A549 (cell line): ENCODE data around the gene SLC29A3. TPM values are rescaled to one million over a fixed set of nuclear protein-coding genes. Genes with fewer than 3 reads are reported as not detected.

Source experiments
- ATAC-seq, 2 experiments: fragments of 200-7000 bp in 1 of 2; fragments of >200 bp in 1 of 2; cut with Nextera tagmentation in 1 of 2; cut with Tn5 transposase in 1 of 2; 3 replicates each; pipeline versions ENCODE4 v1.8.0 to v1.9.1; 2018 to 2020; ENCODE audit warnings: mild to moderate bottlenecking in 1 of 2, moderate library complexity in 1 of 2
- CTCF ChIA-PET: fragments of 300-600 bp; sonication (Branson Sonifier 250); formaldehyde crosslinking; extraction: SDS; loops from one replicate; lab custom pipeline; 2021; ENCODE audit warnings: antibody characterized with exemption, inconsistent platforms; lab: Yijun Ruan, JAX
- POLR2A ChIA-PET: fragments of 350-600 bp; formaldehyde crosslinking; extraction: SDS; loops from one replicate; lab custom pipeline; 2021; ENCODE audit warnings: antibody characterized with exemption, inconsistent platforms; lab: Yijun Ruan, JAX
- DNase-seq, 2 experiments: peaks; one replicate each; pipeline versions ENCODE4 v3.0.0 to v3.0.0-alpha.2; 2011 to 2016; ENCODE audit warnings: low read depth in 1 of 2, low spot score in 1 of 2
- FAIRE-seq: peaks from 2 replicates; lab custom pipeline; 2011; peaks lifted over from hg19 to GRCh38; lab: Jason Lieb, UNC
- H3K27ac ChIP-seq, 2 experiments: fragments of >200 bp; sonication (Bioruptor Twin); formaldehyde crosslinking; 3 replicates each; pipeline ENCODE4 v1.5.1; 2016 to 2017
- H3K4me1 ChIP-seq: fragments of >200 bp; sonication (Bioruptor Twin); formaldehyde crosslinking; 3 replicates; pipeline ENCODE4 v1.6.1; 2016
- H3K4me2 ChIP-seq: fragments of >200 bp; sonication (Bioruptor Twin); formaldehyde crosslinking; 3 replicates; pipeline ENCODE4 v1.6.1; 2016
- H3K4me3 ChIP-seq: fragments of >200 bp; sonication (Bioruptor Twin); formaldehyde crosslinking; 3 replicates; pipeline ENCODE4 v1.5.1; 2016
- H3K9me3 ChIP-seq: fragments of >200 bp; sonication (Bioruptor Twin); formaldehyde crosslinking; 3 replicates; pipeline ENCODE4 v1.6.1; 2016
- CBX2 ChIP-seq: fragments of 200-600 bp; sonication (generic); IDR thresholded peaks from 2 replicates; pipeline ENCODE4 v1.6.1; 2016; ENCODE audit warnings: low read depth, mild to moderate bottlenecking, borderline replicate concordance
- CEBPB ChIP-seq, 2 experiments: fragments of >200 bp in 1 of 2; sonication (Bioruptor Twin) in 1 of 2; formaldehyde crosslinking in 1 of 2; IDR thresholded peaks; 2 replicates each; pipeline ENCODE4 v1.6.1; 2012 to 2016
- EHMT2 ChIP-seq: fragments of 200-600 bp; sonication (generic); IDR thresholded peaks from 2 replicates; pipeline ENCODE4 v1.6.1; 2016; ENCODE audit warnings: antibody characterized with exemption, low read depth, mild to moderate bottlenecking, moderate library complexity
- ESRRA ChIP-seq: fragments of 150-350 bp; IDR thresholded peaks from 2 replicates; pipeline ENCODE4 v1.6.1; 2014; ENCODE audit warnings: mild to moderate bottlenecking, low read length, borderline replicate concordance
- FOSB ChIP-seq: fragments of 250-450 bp; sonication (Bioruptor Pico); IDR thresholded peaks from 2 replicates; pipeline ENCODE4 v1.5.0; 2020; ENCODE audit warnings: mild to moderate bottlenecking, moderate library complexity
- FOXS1 ChIP-seq: fragments of 250-450 bp; sonication (Bioruptor Pico); IDR thresholded peaks from 2 replicates; pipeline ENCODE4 v1.5.0; 2020; ENCODE audit warnings: mild to moderate bottlenecking, moderate library complexity
- GATA3 ChIP-seq: IDR thresholded peaks from 2 replicates; pipeline ENCODE4 v1.6.1; 2012; ENCODE audit warnings: borderline replicate concordance
- HOXB13 ChIP-seq: fragments of 250-450 bp; sonication (Bioruptor Pico); IDR thresholded peaks from 2 replicates; pipeline ENCODE4 v1.5.0; 2020; ENCODE audit warnings: low read depth, mild to moderate bottlenecking, moderate library complexity
- JUN ChIP-seq, 2 experiments: fragments of >200 bp; sonication (Bioruptor Twin); formaldehyde crosslinking; IDR thresholded peaks; 2 replicates in 1 of 2; 3 replicates in 1 of 2; pipeline ENCODE4 v1.6.1; 2016 to 2017
- JUNB ChIP-seq: fragments of >200 bp; sonication (Bioruptor Twin); formaldehyde crosslinking; IDR thresholded peaks from 2 replicates; pipeline ENCODE4 v1.6.1; 2016
- KDM1A ChIP-seq: fragments of 200-600 bp; sonication (generic); IDR thresholded peaks from 2 replicates; pipeline ENCODE4 v1.6.1; 2016; ENCODE audit warnings: low read depth, mild to moderate bottlenecking
- MAFK ChIP-seq: fragments of 450-650 bp; IDR thresholded peaks from 2 replicates; pipeline ENCODE4 v1.6.1; 2014; ENCODE audit not compliant: partially characterized antibody
- MAZ ChIP-seq: fragments of 150-350 bp; IDR thresholded peaks from 2 replicates; pipeline ENCODE4 v1.6.1; 2014; ENCODE audit warnings: antibody characterized with exemption, low read depth, low read length, borderline replicate concordance
- MYC ChIP-seq: IDR thresholded peaks from 2 replicates; pipeline ENCODE4 v1.6.1; 2012; ENCODE audit warnings: mild to moderate bottlenecking, inconsistent platforms, low read length, improper control_type of control experiment, borderline replicate concordance
- NFE2L2 ChIP-seq: fragments of 150-350 bp; conservative IDR thresholded peaks from 2 replicates; pipeline ENCODE4 v1.6.1; 2014; ENCODE audit warnings: low read length
- NR3C1 ChIP-seq: fragments of >200 bp; sonication (Bioruptor Twin); formaldehyde crosslinking; IDR thresholded peaks from 3 replicates; pipeline ENCODE4 v1.6.1; 2017
- RARB ChIP-seq: fragments of 250-450 bp; sonication (Bioruptor Pico); IDR thresholded peaks from 2 replicates; pipeline ENCODE4 v1.8.0; 2021; ENCODE audit warnings: mild to moderate bottlenecking, moderate library complexity
- RCOR1 ChIP-seq: fragments of 150-350 bp; IDR thresholded peaks from 2 replicates; pipeline ENCODE4 v1.6.1; 2014; ENCODE audit warnings: antibody characterized with exemption, low read length, low read depth
- RNF2 ChIP-seq: fragments of 200-600 bp; sonication (generic); IDR thresholded peaks from 2 replicates; pipeline ENCODE4 v1.6.1; 2016; ENCODE audit warnings: low read depth, mild to moderate bottlenecking, antibody characterized with exemption, moderate library complexity, borderline replicate concordance
- ZFP36 ChIP-seq: fragments of 450-650 bp; IDR thresholded peaks from 2 replicates; pipeline ENCODE4 v1.6.1; 2014; ENCODE audit warnings: borderline replicate concordance; ENCODE audit not compliant: partially characterized antibody
- ZSCAN20 ChIP-seq: fragments of 250-450 bp; sonication (Bioruptor Pico); IDR thresholded peaks from 2 replicates; pipeline ENCODE4 v1.8.0; 2022; ENCODE audit warnings: mild to moderate bottlenecking, moderate library complexity
- WGBS: methylation state at CpG from one replicate; pipeline ENCODE4 v1.1.6; 2017; ENCODE audit errors: missing lambda C conversion rate; 5-methylcytosine and 5-hydroxymethylcytosine counted together
- polyA plus RNA-seq, 4 experiments: library from polyadenylated mRNA; depleted of rRNA in 3 of 4; stranded (reverse); fragments of >200 nt; fragmentation: RNase III in 1 of 4; extraction: RNeasy Plus Mini Kit Qiagen cat#74134 plus additional on column Dnase treatment in 1 of 4; gene quantifications; 2 replicates in 3 of 4; 3 replicates in 1 of 4; pipeline ENCODE4 v1.2.3, GENCODE V29; 2011 to 2017
- TF ChIP-seq, protein P1 (sequence below): fragments of 150-350 bp; IDR thresholded peaks from 2 replicates; pipeline ENCODE4 v1.6.1; 2014; ENCODE audit warnings: low read depth, mild to moderate bottlenecking, low read length
- TF ChIP-seq, protein P2 (sequence below): fragments of 250-450 bp; sonication (Bioruptor Pico); IDR thresholded peaks from 2 replicates; pipeline ENCODE4 v1.5.0; 2020; ENCODE audit warnings: low read depth, mild to moderate bottlenecking, moderate library complexity

The SLC29A3 gene
- polyA plus RNA-seq, 2 of the 4 experiments (the other 2 are of a cell fraction) = 7.2 to 11.4 TPM

DNA sequence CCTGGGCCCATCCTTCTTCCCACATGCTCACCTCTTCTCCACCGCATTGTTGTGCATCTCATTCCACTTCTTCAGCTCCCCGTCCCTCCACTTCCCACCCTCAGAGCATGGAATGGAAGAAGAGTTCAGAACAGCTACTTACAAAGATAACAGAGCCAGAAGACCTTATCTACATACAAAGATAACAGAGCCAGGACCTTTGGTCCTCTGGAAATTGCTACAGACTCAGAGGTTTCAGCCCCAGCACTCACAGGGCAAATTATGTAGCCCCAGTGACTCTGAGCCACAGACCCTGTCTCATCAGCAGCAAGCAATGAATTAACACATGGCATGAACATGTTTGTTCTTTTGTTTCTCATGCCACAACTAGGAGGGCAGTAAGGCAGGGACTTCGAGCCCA, 28.7 kb upstream of the SLC29A3 start:
- no peak for TF ChIP-seq RARB (CRISPR knock-in tag)
- no peak for TF ChIP-seq HOXB13
- TF ChIP-seq KDM1A = no peak
- TF ChIP-seq, protein P1, sequence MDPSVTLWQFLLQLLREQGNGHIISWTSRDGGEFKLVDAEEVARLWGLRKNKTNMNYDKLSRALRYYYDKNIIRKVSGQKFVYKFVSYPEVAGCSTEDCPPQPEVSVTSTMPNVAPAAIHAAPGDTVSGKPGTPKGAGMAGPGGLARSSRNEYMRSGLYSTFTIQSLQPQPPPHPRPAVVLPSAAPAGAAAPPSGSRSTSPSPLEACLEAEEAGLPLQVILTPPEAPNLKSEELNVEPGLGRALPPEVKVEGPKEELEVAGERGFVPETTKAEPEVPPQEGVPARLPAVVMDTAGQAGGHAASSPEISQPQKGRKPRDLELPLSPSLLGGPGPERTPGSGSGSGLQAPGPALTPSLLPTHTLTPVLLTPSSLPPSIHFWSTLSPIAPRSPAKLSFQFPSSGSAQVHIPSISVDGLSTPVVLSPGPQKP = no peak
- TF ChIP-seq GATA3 = no peak
- no peak for TF ChIP-seq NFE2L2
- TF ChIP-seq NR3C1 = no peak
- no peak for TF ChIP-seq CBX2
- TF ChIP-seq CEBPB (IDR thresholded peaks at IDR 0.05) = no peak
- no peak for TF ChIP-seq EHMT2
- TF ChIP-seq, protein P2, sequence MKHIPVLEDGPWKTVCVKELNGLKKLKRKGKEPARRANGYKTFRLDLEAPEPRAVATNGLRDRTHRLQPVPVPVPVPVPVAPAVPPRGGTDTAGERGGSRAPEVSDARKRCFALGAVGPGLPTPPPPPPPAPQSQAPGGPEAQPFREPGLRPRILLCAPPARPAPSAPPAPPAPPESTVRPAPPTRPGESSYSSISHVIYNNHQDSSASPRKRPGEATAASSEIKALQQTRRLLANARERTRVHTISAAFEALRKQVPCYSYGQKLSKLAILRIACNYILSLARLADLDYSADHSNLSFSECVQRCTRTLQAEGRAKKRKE (CRISPR knock-in tag) = no peak
- TF ChIP-seq MYC = no peak
- no peak for DNase-seq
- 80% methylated on average over 3 of the region's 3 CpGs for WGBS
- Histone ChIP-seq H3K4me2 (no peak overlapping the region), H3K4me1 (no peaks in the 10 kb centered on the region), H3K4me3 (no peak overlapping the region), H3K9me3 (no peaks in the 10 kb centered on the region), H3K27ac (no peak overlapping the region)
- POLR2A ChIA-PET = no interaction called here
- FAIRE-seq = no peak
- ATAC-seq = no peak
- CTCF ChIA-PET = interaction anchor here (0.8 to 1.8 kb wide), 8 partner anchors 13 to 387 kb away, joined by 3 to 11 read pairs (median 4); no protein-coding TSS in a partner anchor

DNA sequence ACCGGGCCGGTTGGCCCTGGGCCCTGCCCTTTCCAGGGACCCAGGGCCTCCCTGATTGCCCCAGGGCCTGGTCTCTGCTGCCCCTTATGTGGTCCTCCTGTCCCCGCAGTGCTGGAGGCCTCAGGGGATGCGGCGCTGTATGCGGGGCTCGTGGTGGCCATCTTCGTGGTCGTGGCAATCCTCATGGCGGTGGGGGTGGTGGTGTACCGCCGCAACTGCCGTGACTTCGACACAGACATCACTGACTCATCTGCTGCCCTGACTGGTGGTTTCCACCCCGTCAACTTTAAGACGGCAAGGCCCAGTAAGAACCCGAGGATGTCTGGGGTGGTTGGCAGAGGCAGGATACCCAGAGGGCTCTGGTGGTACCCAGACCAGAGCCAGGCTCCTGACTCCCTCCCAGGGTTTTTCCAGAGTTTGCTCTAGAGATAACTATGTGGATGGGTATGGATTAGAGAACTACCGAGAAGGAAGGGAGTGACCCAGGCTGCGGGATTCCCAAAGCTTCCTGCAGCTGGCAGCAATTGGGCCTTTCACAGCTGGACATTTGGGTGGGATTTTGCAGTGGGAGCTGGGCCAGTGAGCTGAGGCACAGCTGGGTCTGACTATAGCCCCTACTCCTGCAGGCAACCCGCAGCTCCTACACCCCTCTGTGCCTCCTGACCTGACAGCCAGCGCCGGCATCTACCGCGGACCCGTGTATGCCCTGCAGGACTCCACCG, 28.1 kb upstream of the SLC29A3 start:
- Histone ChIP-seq H3K27ac (no peak overlapping the region), H3K4me1 (no peaks in the 10 kb centered on the region), H3K4me2 (no peak overlapping the region), H3K9me3 (no peaks in the 10 kb centered on the region), H3K4me3 (no peak overlapping the region)
- no peak for FAIRE-seq
- POLR2A ChIA-PET = no interaction called here
- WGBS = 80% methylated on average over 26 of the region's 26 CpGs
- CTCF ChIA-PET = interaction anchor here (1.0 to 4.3 kb wide), 6 partner anchors 8 to 388 kb away, joined by 3 to 32 read pairs (median 6); no protein-coding TSS in a partner anchor
- TF ChIP-seq, protein P1 = no peak
- TF ChIP-seq JUN (IDR thresholded peaks at IDR 0.05) (no peak), CEBPB (IDR thresholded peaks at IDR 0.05) (no peak), MAZ (no peak), ESRRA (no peak), FOSB (CRISPR knock-in tag) (no peak), MAFK (no peak), JUNB (no peak), ZFP36 (no peak), FOXS1 (no peak), MYC (no peak), RNF2 (no peak), CBX2 (no peak), ZSCAN20 (CRISPR knock-in tag) (no peak), RCOR1 (no peak)
- ATAC-seq = no peak
- no peak for DNase-seq
